Measurements from ENCODE around the gene KRTDAP.

The KRTDAP gene

DNA sequence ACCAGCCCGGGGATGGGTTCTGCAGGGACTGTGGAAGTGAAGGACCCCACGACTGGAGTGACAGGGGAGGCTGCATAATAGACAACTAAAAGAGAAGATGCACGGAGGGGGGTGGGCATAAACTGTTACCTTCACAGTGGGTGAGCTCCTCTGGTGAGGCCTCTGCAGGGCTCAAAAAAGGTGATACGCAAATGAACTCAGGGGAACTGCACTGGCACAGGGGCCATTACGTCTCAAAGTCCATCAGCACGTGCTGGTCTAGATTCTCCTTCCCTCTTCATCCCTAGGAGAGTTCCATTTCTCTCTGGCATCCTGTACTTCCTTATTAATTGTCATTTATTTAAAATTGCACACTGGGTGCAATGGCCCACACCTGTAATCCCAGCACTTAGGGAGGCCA is 50.3 kb downstream of the KRTDAP start:
- TF ChIP-seq, protein P1, sequence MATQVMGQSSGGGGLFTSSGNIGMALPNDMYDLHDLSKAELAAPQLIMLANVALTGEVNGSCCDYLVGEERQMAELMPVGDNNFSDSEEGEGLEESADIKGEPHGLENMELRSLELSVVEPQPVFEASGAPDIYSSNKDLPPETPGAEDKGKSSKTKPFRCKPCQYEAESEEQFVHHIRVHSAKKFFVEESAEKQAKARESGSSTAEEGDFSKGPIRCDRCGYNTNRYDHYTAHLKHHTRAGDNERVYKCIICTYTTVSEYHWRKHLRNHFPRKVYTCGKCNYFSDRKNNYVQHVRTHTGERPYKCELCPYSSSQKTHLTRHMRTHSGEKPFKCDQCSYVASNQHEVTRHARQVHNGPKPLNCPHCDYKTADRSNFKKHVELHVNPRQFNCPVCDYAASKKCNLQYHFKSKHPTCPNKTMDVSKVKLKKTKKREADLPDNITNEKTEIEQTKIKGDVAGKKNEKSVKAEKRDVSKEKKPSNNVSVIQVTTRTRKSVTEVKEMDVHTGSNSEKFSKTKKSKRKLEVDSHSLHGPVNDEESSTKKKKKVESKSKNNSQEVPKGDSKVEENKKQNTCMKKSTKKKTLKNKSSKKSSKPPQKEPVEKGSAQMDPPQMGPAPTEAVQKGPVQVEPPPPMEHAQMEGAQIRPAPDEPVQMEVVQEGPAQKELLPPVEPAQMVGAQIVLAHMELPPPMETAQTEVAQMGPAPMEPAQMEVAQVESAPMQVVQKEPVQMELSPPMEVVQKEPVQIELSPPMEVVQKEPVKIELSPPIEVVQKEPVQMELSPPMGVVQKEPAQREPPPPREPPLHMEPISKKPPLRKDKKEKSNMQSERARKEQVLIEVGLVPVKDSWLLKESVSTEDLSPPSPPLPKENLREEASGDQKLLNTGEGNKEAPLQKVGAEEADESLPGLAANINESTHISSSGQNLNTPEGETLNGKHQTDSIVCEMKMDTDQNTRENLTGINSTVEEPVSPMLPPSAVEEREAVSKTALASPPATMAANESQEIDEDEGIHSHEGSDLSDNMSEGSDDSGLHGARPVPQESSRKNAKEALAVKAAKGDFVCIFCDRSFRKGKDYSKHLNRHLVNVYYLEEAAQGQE (IDR thresholded peaks at IDR 0.05; ENCODE audit: low read depth) = no peak
- TF ChIP-seq TCF12 (IDR thresholded peaks at IDR 0.05; ENCODE audit: low read depth) (no peak), YY1 (IDR thresholded peaks at IDR 0.05; ENCODE audit: low read depth) (no peak), CREB1 (IDR thresholded peaks at IDR 0.05; ENCODE audit: low read depth) (no peak), RAD21 (IDR thresholded peaks at IDR 0.05; ENCODE audit: low read depth) (no peak), TEAD4 (IDR thresholded peaks at IDR 0.05) (no peak), EP300 (IDR thresholded peaks at IDR 0.05; ENCODE audit: borderline replicate concordance) (no peak), ZBTB7A (IDR thresholded peaks at IDR 0.05; ENCODE audit: low read depth) (no peak), CEBPB (IDR thresholded peaks at IDR 0.05) (no peak), NFIC (IDR thresholded peaks at IDR 0.05) (no peak)

DNA sequence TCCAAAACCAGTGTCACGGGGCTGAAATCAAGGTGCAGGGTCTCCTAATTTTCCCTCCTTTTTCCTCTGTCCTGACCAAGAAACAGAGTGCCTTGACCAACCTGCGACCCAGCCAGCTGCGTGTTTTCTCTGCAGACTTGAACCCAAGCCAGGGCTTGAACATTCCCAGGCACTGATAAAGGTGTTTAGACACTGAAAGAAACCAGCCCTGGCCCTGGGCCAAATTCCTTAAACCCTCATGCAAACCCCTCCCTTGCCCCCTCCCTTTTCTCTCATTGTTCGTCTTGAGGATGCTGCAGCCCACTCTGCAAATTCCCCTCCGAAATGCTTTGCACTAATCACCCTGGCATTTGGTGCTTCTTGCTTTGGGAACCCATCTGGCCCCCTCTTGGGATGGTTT is 51.7 kb downstream of the KRTDAP start:
- no peak for TF ChIP-seq CREB1 (IDR thresholded peaks at IDR 0.05; ENCODE audit: low read depth)
- no peak for TF ChIP-seq TEAD4 (IDR thresholded peaks at IDR 0.05)
- TF ChIP-seq EP300 (IDR thresholded peaks at IDR 0.05; ENCODE audit: borderline replicate concordance) = no peak
- TF ChIP-seq RAD21 (IDR thresholded peaks at IDR 0.05; ENCODE audit: low read depth) = no peak
- TF ChIP-seq, protein P2, sequence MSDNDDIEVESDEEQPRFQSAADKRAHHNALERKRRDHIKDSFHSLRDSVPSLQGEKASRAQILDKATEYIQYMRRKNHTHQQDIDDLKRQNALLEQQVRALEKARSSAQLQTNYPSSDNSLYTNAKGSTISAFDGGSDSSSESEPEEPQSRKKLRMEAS (IDR thresholded peaks at IDR 0.05) = no peak
- TF ChIP-seq CEBPB (IDR thresholded peaks at IDR 0.05) = no peak

DNA sequence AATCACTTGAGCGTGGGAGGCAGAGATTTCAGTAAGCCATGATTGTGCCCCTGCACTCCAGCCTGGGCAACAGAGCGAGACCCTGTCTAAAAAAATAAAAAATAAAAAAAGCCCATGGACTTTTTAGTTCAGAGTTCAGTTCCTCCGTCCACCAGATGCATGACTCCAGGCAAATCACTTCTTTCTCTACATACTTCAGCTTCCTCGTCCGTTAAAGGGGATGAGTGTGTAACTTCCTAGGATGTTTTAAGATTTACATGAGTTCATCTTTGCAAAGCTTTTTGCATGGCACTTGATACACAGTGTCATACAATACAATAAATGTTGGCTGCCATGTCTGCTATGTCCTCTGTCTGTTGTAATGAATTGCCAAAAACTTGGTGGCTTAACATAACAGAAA is 52.2 kb downstream of the KRTDAP start:
- no peak for TF ChIP-seq TAF1 (IDR thresholded peaks at IDR 0.05; ENCODE audit: low read depth)
- TF ChIP-seq NFIC (IDR thresholded peaks at IDR 0.05) = no peak
- TF ChIP-seq, protein P1 (IDR thresholded peaks at IDR 0.05; ENCODE audit: low read depth) = no peak
- TF ChIP-seq, protein P2 (IDR thresholded peaks at IDR 0.05) = no peak
- TF ChIP-seq ZBTB7A (IDR thresholded peaks at IDR 0.05; ENCODE audit: low read depth) = no peak
- no peak for TF ChIP-seq CREB1 (IDR thresholded peaks at IDR 0.05; ENCODE audit: low read depth)
- TF ChIP-seq RAD21 (IDR thresholded peaks at IDR 0.05; ENCODE audit: low read depth) = no peak

DNA sequence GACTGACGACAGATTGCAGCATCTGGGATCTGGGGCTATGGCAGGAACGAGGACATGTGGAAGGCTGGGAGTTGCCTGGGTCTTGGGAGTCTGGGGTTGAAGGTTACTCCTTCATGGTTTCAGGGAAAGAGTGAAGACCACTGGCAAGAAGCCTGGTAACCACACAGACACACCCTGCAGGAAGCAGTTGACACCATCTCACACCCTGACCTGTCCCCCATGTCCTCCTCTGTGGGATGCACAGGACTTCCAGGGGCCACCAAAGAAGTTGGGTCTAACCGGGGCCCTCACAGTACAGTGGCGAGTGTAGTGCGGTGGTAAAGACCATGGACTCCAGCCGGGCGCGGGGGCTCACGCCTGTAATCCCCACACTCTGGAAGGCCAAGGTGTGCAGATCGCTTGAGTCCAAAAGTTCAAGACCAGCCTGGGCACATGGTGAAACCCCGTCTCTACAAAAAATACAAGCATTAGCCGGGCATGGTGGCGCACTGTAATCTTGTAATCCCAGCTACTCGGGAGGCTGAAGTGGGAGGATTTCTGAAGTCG is 52.8 kb downstream of the KRTDAP start:
- TF ChIP-seq FOXM1 (IDR thresholded peaks at IDR 0.05; ENCODE audit: borderline replicate concordance, low read depth) (no peak), RAD21 (IDR thresholded peaks at IDR 0.05; ENCODE audit: low read depth) (no peak), TCF12 (IDR thresholded peaks at IDR 0.05; ENCODE audit: low read depth) (no peak), CREB1 (IDR thresholded peaks at IDR 0.05; ENCODE audit: low read depth) (no peak), ZBTB7A (IDR thresholded peaks at IDR 0.05; ENCODE audit: low read depth) (no peak), EP300 (IDR thresholded peaks at IDR 0.05; ENCODE audit: borderline replicate concordance) (no peak), YY1 (IDR thresholded peaks at IDR 0.05; ENCODE audit: low read depth) (no peak), CEBPB (IDR thresholded peaks at IDR 0.05) (no peak), EGR1 (IDR thresholded peaks at IDR 0.05) (no peak), TAF1 (IDR thresholded peaks at IDR 0.05; ENCODE audit: low read depth) (no peak), NFIC (IDR thresholded peaks at IDR 0.05) (no peak), TEAD4 (IDR thresholded peaks at IDR 0.05) (no peak)
- TF ChIP-seq, protein P3, sequence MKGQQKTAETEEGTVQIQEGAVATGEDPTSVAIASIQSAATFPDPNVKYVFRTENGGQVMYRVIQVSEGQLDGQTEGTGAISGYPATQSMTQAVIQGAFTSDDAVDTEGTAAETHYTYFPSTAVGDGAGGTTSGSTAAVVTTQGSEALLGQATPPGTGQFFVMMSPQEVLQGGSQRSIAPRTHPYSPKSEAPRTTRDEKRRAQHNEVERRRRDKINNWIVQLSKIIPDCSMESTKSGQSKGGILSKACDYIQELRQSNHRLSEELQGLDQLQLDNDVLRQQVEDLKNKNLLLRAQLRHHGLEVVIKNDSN (IDR thresholded peaks at IDR 0.05) = no peak
- TF ChIP-seq, protein P1 (IDR thresholded peaks at IDR 0.05; ENCODE audit: low read depth) = no peak
- TF ChIP-seq, protein P2 (IDR thresholded peaks at IDR 0.05) = no peak
